DOHH2 (cell line): ENCODE data around the gene SMARCA5.

ENCODE experiments used
- H3F3A ChIP-seq: fragments of 200-600 bp; sonication (generic), shearing (Covaris generic); 2 replicates; pipeline ENCODE4 v1.6.0; 2016; ENCODE audit warnings: antibody characterized with exemption, mild to moderate bottlenecking; ENCODE audit not compliant: control insufficient read depth, insufficient read depth
- H3K27ac ChIP-seq: fragments of 200-600 bp; sonication (generic); 2 replicates; pipeline ENCODE4 v1.5.1; 2014; ENCODE audit warnings: low read depth, mild to moderate bottlenecking, low read length, moderate library complexity
- H3K27me3 ChIP-seq: fragments of 200-600 bp; sonication (generic); 2 replicates; pipeline ENCODE4 v1.6.1; 2014; ENCODE audit warnings: mild to moderate bottlenecking, low read length, mixed read lengths; ENCODE audit not compliant: control insufficient read depth
- H3K36me3 ChIP-seq: fragments of 200-600 bp; sonication (generic); 2 replicates; pipeline ENCODE4 v1.6.1; 2014; ENCODE audit warnings: mild to moderate bottlenecking, low read length, moderate library complexity, mixed read lengths; ENCODE audit not compliant: control insufficient read depth
- H3K4me1 ChIP-seq: fragments of 200-600 bp; sonication (generic); 2 replicates; pipeline ENCODE4 v1.6.1; 2014; ENCODE audit warnings: mild to moderate bottlenecking, low read length, mixed read lengths; ENCODE audit not compliant: control insufficient read depth
- H3K4me2 ChIP-seq: fragments of 200-600 bp; sonication (generic); 2 replicates; pipeline ENCODE4 v1.6.0; 2014; ENCODE audit warnings: mild to moderate bottlenecking, low read length, moderate library complexity
- H3K4me3 ChIP-seq: fragments of 200-600 bp; sonication (generic); 2 replicates; pipeline ENCODE4 v1.5.1; 2014; ENCODE audit warnings: mild to moderate bottlenecking, low read length, mixed read lengths
- H3K79me2 ChIP-seq: fragments of 200-600 bp; sonication (generic); 2 replicates; pipeline ENCODE4 v1.6.1; 2014; ENCODE audit warnings: mild to moderate bottlenecking, low read length, mixed read lengths; ENCODE audit not compliant: control insufficient read depth
- H3K9me2 ChIP-seq: fragments of 200-600 bp; sonication (generic); replicated peaks from 2 replicates; pipeline ENCODE4 v1.6.1; 2014; ENCODE audit warnings: mild to moderate bottlenecking, low read length, mixed read lengths; ENCODE audit not compliant: control insufficient read depth
- H3K9me3 ChIP-seq: fragments of 200-600 bp; sonication (generic); 2 replicates; pipeline ENCODE4 v1.6.1; 2014; ENCODE audit warnings: antibody characterized with exemption, low read length, mixed read lengths; ENCODE audit not compliant: control insufficient read depth, insufficient read depth
- H4K20me1 ChIP-seq: fragments of 200-600 bp; sonication (generic); 2 replicates; pipeline ENCODE4 v1.6.0; 2014; ENCODE audit warnings: low read depth, mild to moderate bottlenecking, antibody characterized with exemption, low read length, moderate library complexity; ENCODE audit not compliant: control insufficient read depth, insufficient read depth
- EZH2phosphoT487 ChIP-seq: fragments of 200-600 bp; sonication (generic); IDR thresholded peaks from 2 replicates; pipeline ENCODE4 v1.6.1; 2017; ENCODE audit warnings: borderline replicate concordance, mild to moderate bottlenecking, antibody characterized with exemption, low read length, moderate library complexity, mixed read lengths
- TF ChIP-seq, protein P1 (sequence below): fragments of 200-600 bp; sonication (generic); IDR thresholded peaks from one replicate; pipeline ENCODE4 v1.5.1; 2014; ENCODE audit warnings: antibody characterized with exemption, mild to moderate bottlenecking, low read depth, low read length; ENCODE audit not compliant: poor library complexity, severe bottlenecking

Gene SMARCA5

DNA sequence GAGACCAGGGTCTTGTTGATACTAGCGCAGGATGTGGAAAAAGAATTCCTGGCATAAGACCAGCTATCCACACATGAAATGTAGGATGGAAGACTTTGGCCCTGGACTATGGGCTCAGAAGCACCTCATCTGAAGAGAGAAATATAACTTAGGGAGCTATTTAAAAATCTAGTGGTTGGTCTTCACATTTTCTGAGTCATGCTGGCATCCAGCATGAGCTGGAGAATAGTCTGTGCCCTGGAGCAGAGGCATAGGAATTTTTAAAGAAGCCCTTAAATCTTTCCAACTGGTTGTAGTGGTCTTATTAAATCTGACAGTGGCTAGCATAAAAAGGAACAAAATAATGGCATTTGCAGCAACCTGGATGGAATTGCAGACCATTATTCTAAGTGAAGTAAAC, 86.3 kb downstream of the SMARCA5 start:
- no peaks in the 10 kb centered on the region for H3K27me3 ChIP-seq
- no peak overlapping the region for H3K4me2 ChIP-seq
- no peaks in the 10 kb centered on the region for H3K9me3 ChIP-seq
- H3K36me3 ChIP-seq = no peaks in the 10 kb centered on the region
- H3F3A ChIP-seq = no peaks in the 10 kb centered on the region
- H3K4me1 ChIP-seq = no peaks in the 10 kb centered on the region
- no peaks in the 10 kb centered on the region for H4K20me1 ChIP-seq
- no peaks in the 10 kb centered on the region for H3K79me2 ChIP-seq
- TF ChIP-seq, protein P1, sequence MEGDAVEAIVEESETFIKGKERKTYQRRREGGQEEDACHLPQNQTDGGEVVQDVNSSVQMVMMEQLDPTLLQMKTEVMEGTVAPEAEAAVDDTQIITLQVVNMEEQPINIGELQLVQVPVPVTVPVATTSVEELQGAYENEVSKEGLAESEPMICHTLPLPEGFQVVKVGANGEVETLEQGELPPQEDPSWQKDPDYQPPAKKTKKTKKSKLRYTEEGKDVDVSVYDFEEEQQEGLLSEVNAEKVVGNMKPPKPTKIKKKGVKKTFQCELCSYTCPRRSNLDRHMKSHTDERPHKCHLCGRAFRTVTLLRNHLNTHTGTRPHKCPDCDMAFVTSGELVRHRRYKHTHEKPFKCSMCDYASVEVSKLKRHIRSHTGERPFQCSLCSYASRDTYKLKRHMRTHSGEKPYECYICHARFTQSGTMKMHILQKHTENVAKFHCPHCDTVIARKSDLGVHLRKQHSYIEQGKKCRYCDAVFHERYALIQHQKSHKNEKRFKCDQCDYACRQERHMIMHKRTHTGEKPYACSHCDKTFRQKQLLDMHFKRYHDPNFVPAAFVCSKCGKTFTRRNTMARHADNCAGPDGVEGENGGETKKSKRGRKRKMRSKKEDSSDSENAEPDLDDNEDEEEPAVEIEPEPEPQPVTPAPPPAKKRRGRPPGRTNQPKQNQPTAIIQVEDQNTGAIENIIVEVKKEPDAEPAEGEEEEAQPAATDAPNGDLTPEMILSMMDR = no peak
- TF ChIP-seq EZH2phosphoT487 = no peak
- no peak overlapping the region for H3K27ac ChIP-seq
- H3K9me2 ChIP-seq = no peaks in the 10 kb centered on the region
- H3K4me3 ChIP-seq = no peak overlapping the region

DNA sequence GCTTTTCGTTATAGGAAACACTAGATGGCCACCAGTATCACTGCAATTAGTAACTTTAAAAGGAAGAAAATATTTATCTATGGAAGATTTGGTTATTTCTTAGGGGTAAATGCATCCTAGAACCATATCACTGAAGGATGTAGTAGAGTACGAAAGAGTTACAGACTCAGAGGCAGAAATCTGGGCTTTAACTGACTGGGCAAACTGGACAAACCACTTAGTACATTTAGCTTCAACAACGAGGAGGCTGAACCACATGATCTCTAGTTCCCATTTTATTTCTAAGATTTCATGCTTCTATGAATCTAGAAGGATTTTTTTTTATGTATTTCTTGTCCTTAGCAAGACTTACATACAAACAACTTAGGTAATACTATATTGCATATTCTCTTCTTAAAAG, 93.0 kb downstream of the SMARCA5 start:
- H3K27ac ChIP-seq = no peak overlapping the region
- H3K4me3 ChIP-seq = no peak overlapping the region
- no peaks in the 10 kb centered on the region for H3K9me2 ChIP-seq
- no peak for TF ChIP-seq EZH2phosphoT487
- TF ChIP-seq, protein P1 = no peak
- H3K79me2 ChIP-seq = no peaks in the 10 kb centered on the region
- H3K4me2 ChIP-seq = no peak overlapping the region
- H3K9me3 ChIP-seq = no peaks in the 10 kb centered on the region
- no peaks in the 10 kb centered on the region for H4K20me1 ChIP-seq
- no peaks in the 10 kb centered on the region for H3K36me3 ChIP-seq
- no peaks in the 10 kb centered on the region for H3K27me3 ChIP-seq
- H3F3A ChIP-seq = no peaks in the 10 kb centered on the region
- H3K4me1 ChIP-seq = no peaks in the 10 kb centered on the region
